ENCODE data around the gene EIF1AX. TPM values are rescaled to one million over a fixed set of nuclear protein-coding genes. Genes with fewer than 3 reads are reported as not detected.
"Not testable (repeated sequence)": the region's sequence is repeated elsewhere in the genome, so short reads cannot be mapped to it uniquely, and the experiment has no call there.

Gene EIF1AX
- total RNA-seq, 4 donors from 2014 or later = 34.5 to 50.2 (median 44.6) TPM

DNA sequence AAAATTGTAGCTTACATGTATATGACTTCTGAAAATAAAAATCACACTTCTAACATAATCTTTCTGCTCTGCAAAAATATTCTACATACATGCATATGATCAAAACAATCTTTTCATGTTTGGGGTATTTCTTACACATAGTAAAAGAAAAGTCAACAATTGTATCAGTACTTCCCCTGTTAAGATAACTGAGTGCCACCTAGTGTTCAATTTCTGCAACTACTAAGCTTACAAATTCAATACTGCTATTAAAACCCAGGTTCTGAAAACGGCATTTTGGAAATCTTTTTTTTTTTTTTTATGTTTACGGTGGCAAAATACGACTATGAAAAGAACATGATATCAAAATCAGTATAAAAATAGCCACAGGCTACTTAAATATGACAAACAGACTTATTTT lies 14.2 kb downstream of the EIF1AX start:
- intact Hi-C loops (cut with DNase I); H3K27me3 ChIP-seq; H3K27ac ChIP-seq; DNase-seq; H3K9me3 ChIP-seq; H3K4me3 ChIP-seq: not testable (repeated sequence)
- Histone ChIP-seq H3K4me1 (peaks cover 0 to 13% (median 0%) of the 10 kb centered on the region in 3 donors), H3K36me3 (peaks cover 0 to 42% (median 5%) of the 10 kb centered on the region in 3 donors)
- TF ChIP-seq, protein P1, sequence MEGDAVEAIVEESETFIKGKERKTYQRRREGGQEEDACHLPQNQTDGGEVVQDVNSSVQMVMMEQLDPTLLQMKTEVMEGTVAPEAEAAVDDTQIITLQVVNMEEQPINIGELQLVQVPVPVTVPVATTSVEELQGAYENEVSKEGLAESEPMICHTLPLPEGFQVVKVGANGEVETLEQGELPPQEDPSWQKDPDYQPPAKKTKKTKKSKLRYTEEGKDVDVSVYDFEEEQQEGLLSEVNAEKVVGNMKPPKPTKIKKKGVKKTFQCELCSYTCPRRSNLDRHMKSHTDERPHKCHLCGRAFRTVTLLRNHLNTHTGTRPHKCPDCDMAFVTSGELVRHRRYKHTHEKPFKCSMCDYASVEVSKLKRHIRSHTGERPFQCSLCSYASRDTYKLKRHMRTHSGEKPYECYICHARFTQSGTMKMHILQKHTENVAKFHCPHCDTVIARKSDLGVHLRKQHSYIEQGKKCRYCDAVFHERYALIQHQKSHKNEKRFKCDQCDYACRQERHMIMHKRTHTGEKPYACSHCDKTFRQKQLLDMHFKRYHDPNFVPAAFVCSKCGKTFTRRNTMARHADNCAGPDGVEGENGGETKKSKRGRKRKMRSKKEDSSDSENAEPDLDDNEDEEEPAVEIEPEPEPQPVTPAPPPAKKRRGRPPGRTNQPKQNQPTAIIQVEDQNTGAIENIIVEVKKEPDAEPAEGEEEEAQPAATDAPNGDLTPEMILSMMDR (IDR thresholded peaks at IDR 0.05) = peak in 1 of 6 experiments; percentile 34
- 0 to 7% methylated on average over 3 of the region's 3 CpGs for WGBS, 2 donors

DNA sequence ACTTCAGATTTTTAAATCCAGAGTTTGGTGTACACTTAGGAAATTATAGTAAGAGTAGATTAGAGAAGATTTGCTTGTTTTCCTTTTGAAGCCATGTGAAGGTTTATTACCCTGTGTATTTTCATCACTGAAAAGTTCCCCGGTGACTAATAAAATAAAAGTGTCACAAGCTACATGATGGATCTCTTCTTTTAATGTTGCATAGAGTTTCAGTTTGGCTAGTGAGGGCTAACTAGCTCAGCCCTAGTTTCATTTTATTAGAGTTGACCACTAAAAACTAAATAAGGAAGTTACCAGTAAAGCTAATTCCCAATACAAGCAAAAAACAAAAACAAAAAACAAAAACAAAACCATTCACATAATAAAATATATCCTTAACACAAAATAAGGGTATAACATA lies 14.8 kb downstream of the EIF1AX start:
- DNase-seq; H3K27me3 ChIP-seq; intact Hi-C loops (cut with DNase I); H3K4me3 ChIP-seq; H3K9me3 ChIP-seq; H3K27ac ChIP-seq: not testable (repeated sequence)
- peaks cover 0 to 36% (median 5%) of the 10 kb centered on the region in 3 donors for H3K36me3 ChIP-seq
- WGBS, 2 donors = no CpG with 5 or more reads among the region's 1 CpG
- H3K4me1 ChIP-seq = peaks cover 0 to 13% (median 0%) of the 10 kb centered on the region in 3 donors

DNA sequence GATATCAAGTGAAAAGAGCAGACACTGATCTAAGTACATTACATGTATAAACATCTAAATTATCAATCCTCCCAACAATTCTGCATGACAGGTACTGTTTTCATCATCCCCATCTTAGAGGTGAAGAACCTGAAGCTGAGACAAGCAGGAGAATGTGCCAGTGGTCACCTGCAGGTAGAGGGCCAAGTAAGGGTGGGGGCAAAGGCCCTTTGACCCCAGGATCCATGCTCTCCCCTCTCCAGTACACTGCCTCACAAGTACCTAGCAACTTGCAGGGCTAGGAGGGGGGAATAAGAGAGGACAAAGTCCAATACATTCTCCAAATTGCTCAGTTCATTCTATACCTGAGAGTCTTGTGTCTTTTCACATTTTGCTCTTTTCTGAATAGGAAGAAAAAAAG lies 16.7 kb downstream of the EIF1AX start:
- Histone ChIP-seq H3K4me3 (no peak overlapping the region), H3K36me3 (peaks cover 0 to 17% (median 5%) of the 10 kb centered on the region in 3 donors), H3K9me3 (no peaks in the 10 kb centered on the region), H3K4me1 (peaks cover 0 to 13% (median 0%) of the 10 kb centered on the region in 3 donors), H3K27ac (no peak overlapping the region), H3K27me3 (no peaks in the 10 kb centered on the region)
- DNase-seq = no peak
- TF ChIP-seq, protein P1 (IDR thresholded peaks at IDR 0.05) = no peak
- TF ChIP-seq POLR2A (IDR thresholded peaks at IDR 0.05) = no peak
- intact Hi-C loops (cut with DNase I) = no loop called here

DNA sequence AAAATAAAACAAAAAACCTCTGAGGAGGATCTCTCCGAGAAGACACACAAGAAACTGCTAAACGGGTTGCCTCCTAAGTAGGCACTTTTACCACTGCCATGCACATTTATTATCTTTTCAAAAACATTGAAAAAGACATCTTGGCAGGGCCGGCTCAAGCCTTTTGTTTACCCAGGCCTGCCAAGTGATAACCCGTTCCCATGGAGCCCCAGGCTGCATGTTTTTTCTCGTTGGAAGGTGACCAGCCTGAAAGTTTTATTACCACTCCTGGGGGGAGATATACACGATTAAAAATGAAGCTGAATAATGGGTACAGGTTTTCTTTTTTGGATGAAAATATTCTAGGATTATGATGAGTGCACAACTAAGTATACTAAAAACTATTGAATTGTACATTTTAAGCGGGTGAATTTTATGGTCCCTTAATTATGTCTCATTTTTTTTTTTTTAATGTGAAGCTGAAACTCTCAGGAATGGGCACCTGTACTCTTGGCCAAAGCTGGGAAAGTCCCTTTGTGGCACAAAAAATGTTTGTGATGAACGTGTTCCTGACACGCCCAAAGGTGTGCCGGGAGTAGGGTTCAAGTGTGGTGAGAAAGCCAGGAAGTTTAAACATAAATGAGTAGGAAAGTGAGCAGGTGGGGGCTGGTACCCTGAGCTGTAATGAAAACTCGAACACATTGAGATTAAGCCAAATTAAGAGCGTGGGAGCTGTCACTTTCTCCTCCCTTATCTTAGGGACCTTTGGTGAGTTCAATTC lies 23.4 kb downstream of the EIF1AX start:
- H3K4me1 ChIP-seq = peaks cover 0 to 22% (median 5%) of the 10 kb centered on the region in 3 donors
- peaks cover 0 to 28% (median 6%) of the 10 kb centered on the region in 4 donors for H3K27me3 ChIP-seq
- no peak overlapping the region for H3K4me3 ChIP-seq
- TF ChIP-seq, protein P1 (IDR thresholded peaks at IDR 0.05) = no peak
- no peak for TF ChIP-seq POLR2A (IDR thresholded peaks at IDR 0.05)
- DNase-seq = no peak
- H3K9me3 ChIP-seq = no peaks in the 10 kb centered on the region
- 35 to 43% methylated on average over 6 to 12 of the region's 12 CpGs for WGBS, 2 donors
- H3K27ac ChIP-seq = no peak overlapping the region
- intact Hi-C loops (cut with DNase I) = no loop called here
- H3K36me3 ChIP-seq = no peaks in the 10 kb centered on the region

DNA sequence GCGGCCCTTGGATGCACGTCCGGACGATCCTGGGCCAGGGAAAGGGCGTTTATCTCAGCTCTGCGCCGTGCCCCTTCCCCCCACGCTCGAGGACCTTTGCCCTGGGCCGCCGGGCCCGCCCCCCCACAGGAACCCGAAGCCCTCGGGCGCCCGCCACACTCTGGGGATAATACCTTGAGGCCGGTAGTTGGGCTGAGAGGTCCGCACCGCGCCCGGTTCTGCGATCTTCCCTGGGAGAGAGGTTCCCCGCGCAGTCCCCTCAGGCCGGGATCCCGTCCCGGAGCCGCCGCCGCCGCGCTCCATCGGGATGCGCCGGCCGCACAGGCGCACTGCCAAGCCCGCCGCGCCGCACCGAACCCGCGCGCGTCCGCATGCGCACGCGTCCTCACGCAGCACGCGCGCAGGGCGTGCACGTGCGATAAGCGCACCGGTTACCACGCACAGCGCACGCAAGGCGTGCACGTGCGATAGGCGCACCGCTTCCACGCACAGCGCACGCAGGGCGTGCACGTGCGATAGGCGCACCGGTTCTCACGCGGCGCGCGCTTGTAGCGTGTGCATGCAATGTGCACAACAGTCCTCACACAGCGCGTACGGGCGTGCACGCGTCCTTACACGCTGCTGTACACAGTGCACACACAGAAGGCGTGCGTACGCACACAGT lies 24.9 kb downstream of the EIF1AX start, which contains the start of gene MAP7D2:
TSS of gene MAP7D2 (minus strand) at position 331 of the 664 bp plus-strand sequence. CDS start at position 303, 28 bp downstream.
- peaks cover 0 to 28% (median 6%) of the 10 kb centered on the region in 4 donors for H3K27me3 ChIP-seq
- no peaks in the 10 kb centered on the region for H3K36me3 ChIP-seq
- WGBS, 2 donors = 15 to 90% methylated on average over 2 to 5 of the region's 91 CpGs

More for the DNA sequence above, 24.9 kb downstream of the EIF1AX start, which contains the start of gene MAP7D2:
- Histone ChIP-seq H3K9me3 (no peaks in the 10 kb centered on the region), H3K4me3 (peak within 1 kb of the TSS in 3 of 4 donors; percentile 19 to 54 (median 36)), H3K27ac (no peak within 1 kb of the TSS), H3K4me1 (peaks cover 0 to 22% (median 5%) of the 10 kb centered on the region in 3 donors)
- TF ChIP-seq POLR2A (IDR thresholded peaks at IDR 0.05) = no peak
- TF ChIP-seq, protein P1 (IDR thresholded peaks at IDR 0.05) = no peak
- DNase-seq = no peak
- intact Hi-C loops (cut with DNase I) = no loop called here

Measured in esophagus squamous epithelium (tissue), 5 donors.